Medulla oblongata (tissue), 1 donor: ENCODE measurements around the gene PARD3.
"Not testable (repeated sequence)": the region's sequence is repeated elsewhere in the genome, so short reads cannot be mapped to it uniquely, and the experiment has no call there.

Source experiments
- DNase-seq: peaks from one replicate; pipeline ENCODE4 v3.0.0-alpha.2; 2015; ENCODE audit errors: extremely low spot score

Gene PARD3

DNA sequence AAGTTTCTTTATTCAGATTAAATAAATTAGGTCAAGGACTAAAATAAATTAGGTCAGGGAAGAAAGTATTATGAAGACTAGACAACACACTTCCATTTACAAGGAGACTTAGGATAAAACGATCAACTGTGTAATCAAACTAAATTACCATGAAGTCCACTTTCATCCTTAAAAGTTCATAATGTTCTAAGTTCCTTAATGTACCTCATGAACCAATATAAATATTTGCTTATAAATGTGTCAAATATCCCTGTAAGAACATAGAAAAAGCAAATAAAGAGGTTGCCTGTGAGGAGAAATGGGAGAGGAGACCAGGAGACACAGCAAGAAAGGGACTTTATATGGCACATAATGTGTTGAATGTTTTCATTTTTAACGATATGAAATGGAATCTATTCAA, 345.6 kb downstream of the PARD3 start:
- DNase-seq, result no peak

DNA sequence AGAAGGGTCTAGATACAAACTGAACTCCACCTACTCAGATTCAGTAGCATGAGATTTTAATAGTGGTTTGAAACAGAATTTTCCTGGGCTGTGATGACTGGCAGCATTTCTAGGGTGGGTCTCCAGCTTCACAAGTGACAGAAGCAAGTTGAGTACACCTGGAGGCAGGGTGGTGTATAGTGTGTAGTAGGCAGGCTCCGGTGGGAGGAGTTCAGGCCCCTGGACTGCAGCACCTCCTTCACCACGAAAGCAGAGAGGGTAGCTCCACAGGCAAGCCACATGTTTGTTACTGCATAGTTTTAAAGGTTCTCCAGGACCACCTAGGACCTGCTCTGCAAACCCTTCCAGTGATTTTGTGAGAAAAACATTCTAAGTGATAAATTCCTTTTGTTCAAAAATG, 347.2 kb downstream of the PARD3 start:
- no peak for DNase-seq

DNA sequence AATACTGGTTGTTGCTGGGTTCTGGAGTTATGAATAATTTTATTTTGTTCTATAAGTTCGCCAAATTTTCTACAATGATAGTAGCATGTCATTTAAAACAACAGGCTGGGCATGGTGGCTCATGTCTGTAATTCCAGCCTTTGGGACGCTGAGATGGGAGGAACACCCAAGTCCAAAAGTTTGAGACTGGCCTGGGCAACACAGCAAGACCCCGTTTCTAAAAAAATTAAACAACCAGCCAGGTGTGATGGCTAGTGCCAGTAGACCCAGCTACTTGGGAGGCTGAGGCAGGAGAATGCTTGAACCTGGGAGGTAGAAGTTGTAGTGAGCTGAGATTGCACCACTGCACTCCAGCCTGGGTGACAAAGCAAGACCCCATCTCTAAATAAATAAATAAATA, 347.7 kb downstream of the PARD3 start:
- DNase-seq, result no peak

DNA sequence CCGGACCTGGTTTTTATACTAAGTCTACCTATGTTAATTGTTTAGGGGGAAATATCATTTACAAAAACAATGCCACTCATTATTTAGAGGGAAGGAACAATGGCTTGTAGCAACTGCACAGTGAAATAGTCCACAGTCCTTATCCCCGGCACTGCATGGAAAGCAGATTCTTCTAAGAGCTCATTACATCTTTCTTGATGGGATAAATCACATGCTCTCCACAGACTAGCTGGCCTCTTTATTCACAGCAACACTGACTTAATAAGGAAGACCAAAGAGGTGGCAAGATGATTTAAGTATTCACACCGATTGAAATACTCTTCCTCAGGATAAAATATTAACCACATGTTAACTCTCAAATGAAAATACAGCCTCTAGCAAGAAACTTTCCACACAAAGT, 349.4 kb downstream of the PARD3 start:
- DNase-seq, result no peak

DNA sequence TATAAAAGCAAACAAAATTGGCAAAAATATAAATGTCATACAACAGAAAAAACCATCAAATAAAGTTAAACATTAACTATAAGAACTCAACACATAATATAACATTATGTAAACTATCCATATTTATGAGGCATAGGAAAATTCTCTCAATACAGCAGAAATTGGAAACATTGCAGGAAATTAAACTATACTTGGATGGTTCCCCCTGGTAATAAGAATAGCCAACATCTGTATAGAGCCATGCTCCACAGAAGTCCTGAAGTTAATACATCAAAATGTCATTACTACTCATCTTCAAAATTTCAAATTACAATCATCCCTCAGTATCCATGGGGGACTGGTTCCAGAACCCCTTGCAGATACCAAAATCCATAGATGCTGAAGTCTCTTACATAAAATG, 350.5 kb downstream of the PARD3 start:
- DNase-seq, result no peak

DNA sequence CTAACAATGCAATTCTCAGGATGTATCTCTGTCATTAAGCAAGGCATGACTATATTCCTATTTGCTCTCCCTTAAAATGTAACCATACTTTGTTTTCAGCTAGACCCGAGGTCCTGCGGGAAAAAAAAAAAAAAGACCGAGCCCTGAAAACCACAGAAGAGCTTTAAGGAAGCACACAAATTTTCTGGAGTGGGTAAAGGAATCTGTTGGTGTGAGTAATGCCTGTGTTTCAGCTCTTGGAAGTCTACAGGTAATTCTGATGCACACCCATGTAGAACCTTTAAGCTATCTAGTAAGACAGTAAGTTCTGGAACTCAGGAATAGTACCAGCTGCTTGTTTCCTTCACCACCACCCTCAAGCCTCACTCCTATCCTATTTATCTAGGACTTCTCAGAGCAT, 351.1 kb downstream of the PARD3 start:
- DNase-seq, result no peak

DNA sequence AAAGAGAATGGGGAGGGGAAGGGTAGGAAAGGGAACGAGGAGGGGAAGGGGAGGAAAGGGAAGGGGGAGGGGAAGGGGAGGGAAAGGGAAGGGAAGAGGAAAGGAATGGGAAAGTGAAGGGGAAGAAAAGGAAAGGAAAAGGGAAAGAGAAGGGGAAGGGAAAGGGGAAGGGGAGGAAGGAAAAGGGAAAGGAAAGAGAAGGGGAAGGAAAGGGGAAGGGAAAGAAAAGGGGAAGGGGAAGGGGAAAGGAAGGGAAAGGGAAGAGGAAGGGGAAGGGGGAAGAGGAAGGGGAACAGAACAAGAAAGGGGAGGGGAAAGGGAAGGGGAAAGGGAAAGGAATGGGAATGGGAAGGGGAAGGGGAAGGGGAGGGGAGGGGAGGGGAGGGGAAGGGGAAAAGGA, 352.1 kb downstream of the PARD3 start:
- DNase-seq, result no peak

DNA sequence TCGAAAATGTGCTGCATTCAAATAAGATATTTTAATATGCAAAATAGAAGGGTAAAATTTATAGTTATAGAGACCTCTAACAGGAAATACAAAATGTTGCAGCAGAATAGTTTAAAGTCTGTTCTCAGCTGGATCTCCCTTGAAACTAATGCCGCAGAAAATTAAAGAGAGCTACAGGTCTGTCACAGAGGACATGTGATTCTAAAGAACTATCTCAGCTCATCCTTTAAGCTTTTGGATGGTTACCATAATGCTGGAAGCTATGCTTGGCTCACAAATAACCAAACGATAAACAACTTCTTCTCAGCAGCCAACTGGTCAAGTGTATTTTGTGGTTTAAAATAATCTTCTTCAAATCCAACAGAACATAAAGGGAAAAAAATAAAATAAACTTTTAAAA, 353.0 kb downstream of the PARD3 start:
- no peak for DNase-seq

DNA sequence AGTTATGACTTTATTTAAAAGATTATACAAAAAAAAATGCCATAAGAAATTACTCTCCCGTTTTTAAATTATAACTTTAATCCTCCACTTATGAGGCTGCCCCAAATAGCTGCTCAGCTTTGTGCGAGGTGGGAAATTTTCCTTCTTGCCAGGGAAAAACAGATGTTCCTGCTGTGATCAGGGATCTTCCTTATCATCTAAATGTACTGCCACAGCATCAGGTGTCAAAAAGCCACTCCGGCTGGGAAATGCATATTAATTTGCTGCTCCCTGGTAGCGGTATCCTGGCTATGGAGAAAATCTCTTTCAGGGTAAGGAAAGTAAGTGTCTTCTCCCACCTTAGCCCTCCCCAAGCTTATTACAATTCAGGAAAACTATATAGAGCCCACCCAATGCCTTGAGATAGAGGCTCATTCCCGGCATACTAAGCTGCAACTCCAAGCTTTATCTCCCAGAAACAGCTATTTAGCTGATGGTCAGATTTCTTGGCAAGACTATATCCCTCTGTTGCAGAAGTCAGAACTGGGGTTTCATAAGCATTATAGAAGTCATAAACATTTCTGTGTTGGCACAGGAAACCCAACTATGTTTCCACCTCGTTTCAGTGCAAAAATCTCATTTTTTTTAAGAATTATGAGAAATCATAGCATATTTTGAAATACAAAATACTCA, 360.4 kb downstream of the PARD3 start:
- DNase-seq, result no peak

DNA sequence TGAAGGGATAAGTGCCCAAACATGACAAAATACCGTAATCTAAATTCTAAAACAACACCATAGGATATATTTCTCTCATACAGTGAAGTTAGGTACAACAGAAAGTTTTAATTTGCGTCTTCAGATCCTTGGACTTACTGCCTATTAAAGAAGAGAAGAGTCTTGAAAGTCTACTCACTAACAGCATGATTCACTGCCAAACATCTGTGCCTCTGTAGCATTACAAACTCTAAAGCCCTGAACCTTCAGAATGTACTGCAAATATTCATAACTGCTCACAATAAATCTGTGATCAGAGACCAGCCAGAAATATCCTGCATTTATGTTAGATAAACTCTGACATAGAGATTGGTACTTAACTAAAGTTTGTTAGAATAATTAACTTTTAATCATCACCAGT, 365.3 kb downstream of the PARD3 start:
- DNase-seq, result no peak

DNA sequence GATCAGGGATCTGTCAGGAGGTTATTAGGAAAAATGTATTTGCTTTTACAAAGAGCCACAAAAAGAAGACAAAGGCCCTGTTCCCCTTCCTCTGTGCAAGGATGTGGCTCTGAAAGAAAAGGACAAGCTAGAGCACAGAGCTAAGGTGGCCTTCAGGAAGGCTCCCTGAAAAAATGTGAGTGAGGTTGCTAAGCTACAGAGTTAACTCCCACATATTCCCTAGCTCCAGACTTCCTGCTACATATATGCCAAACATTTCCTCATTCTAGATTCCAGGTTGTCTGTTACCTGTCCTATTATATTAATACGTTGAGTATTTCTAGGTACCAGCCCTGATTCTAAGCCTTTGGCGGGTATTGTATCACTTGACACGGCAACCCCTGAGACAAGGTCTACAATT, 369.0 kb downstream of the PARD3 start:
- DNase-seq, result no peak

DNA sequence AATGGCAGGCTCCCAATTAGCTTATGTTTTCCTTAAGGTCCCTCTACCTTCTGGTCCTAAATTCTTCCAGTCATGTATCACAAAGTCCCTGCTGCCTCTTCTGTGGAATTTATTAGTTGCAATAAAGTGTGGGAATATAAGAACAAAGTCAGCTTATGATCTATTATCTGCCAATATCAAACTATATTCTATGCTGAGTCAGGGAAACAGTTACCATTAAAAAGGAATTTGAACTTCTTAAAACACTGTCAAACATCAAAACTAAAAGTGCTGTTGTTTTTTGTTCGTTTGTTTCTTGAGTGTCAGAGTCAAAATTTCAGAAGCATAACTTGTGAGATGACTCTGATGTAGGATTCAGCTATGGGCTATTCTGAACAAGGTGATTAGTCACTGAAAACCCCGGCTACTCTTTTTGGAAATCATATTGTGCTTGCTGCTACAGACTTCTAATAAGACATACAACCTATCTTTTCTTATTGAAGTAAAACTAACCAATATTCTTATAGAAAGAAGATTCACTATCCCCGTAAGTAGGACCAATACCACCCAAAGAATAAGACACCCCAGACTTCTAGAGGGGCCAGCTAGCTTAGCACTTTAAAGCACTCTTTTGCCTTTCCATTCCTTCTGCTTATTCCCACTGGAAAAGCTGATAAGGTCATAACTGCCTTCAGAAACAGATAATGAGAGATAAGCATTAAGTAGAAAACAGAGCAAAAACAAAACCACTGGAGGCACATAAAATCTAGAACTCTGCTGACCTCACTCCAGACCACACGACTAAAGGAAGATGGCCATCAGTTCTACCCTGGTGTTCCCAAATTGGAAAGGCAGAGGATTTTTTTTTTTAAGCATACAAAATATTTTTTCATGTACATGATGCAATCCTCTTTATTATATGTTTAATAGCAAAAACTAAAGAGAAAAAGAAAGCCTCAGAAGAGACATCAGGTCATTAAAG, 370.6 kb downstream of the PARD3 start:
- no peak for DNase-seq

DNA sequence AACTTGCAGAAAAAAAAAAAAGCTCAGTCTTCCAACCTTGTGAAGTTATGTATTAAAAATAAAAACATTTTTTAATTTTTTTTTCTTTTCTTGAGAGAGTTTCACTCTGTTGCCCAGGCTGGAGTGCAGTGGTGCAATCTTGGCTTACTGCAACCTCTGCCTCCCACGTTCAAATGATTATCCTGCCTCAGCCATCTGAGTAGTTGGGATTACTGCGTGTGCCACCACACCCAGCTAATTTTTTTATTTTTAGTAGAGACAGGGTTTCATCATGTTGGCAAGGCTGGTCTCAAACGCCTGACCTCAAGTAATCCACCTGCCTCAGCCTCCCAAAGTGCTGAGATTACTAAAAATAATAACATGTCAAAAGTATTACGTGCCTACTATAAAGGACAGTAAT, 375.7 kb downstream of the PARD3 start:
- DNase-seq, result not testable (repeated sequence)

DNA sequence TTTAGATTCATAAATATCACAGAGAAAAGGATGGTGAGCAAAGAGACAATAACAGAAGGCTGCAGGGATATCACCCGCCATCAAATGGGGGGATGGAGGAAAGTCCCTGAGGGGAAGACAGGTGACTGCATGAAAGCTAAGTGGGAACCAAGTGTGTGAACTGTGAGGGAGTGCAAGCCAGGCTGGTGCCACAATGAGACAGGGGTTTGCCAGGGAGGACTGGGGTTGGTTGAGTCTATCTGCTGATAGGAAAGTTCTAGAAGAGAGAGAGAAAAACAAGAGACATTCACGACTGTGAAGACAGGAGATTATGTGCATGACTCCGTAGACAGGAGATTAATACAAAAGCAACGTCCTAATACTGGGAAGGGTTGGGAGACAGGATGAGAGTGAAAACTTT, 376.4 kb downstream of the PARD3 start:
- no peak for DNase-seq

DNA sequence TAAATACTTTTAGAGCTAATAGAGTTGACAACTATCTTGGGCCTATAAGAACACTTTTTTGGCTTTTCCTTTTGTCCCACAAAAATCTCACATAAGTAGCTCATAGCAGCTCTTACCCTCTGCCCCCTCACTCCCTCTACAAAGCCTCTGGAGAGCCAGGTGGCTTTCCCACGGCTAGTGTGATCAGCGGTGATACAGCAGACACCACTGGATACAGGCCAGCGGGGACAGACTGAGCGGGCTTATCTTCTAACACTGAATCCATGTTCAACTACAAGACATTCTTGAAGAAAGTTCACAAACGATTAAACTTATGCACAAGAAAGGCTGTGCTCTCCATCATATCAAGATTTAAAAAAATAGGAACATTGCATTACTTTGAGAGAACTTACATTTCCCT, 377.2 kb downstream of the PARD3 start:
- no peak for DNase-seq

DNA sequence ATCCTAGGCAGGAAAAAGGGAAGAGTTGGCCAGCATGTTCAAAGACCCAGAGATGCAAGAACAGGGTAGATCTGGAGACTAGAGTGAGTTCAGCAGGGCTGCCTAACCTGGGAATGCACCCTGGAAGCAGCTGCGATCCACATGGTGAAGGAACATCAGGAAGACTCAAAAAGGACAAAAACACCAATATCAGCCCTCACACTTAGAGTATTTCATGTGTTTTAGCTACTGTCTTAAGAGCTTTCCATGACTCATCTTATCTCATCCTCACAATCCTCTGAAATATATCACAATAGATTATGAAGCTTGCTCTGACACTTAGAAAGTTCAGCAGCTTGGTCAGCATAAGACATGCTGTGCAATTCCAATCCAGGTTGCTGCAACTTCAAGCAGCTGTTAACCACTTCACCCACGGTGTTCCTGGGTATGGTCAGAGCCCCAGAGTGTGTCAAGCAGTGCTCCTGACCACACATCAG, 380.9 kb downstream of the PARD3 start:
- no peak for DNase-seq

DNA sequence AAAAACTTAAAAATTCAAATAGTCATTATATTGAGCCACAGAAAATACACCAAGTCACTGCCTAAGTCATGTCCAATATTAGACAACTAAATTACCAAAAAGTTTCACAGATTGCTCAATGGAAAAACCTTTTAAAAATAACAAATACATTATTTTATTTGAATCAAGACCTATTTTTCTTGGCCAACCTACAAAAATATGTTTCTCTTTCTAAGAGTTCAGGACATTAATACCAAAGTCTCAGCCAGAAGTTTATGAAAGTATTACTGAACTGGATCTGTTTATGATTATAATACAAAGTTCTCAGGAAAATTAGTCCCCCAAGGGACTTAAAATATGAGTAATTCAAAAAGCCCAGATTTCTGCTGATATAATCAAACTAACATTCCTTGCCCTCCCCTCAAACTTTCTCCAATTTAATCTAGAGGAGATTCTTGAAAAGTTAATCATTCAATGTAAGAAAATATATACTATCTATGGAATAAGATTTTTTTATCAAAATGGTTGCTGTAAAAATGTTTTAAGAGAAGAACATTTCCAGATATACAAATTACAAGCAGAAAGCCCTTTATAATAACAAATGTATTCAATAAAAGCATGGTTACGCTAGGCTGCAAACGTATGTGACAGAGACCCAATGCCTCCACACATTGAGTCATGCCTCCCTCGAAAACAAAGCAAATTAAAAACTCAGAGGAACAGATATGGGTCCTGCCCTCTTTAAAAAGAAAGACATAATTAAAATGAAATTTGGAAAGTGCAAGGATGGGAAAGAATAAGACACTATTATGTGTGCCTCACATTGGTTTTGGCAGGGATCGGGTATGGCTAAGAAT, 381.6 kb downstream of the PARD3 start:
- DNase-seq, result no peak

DNA sequence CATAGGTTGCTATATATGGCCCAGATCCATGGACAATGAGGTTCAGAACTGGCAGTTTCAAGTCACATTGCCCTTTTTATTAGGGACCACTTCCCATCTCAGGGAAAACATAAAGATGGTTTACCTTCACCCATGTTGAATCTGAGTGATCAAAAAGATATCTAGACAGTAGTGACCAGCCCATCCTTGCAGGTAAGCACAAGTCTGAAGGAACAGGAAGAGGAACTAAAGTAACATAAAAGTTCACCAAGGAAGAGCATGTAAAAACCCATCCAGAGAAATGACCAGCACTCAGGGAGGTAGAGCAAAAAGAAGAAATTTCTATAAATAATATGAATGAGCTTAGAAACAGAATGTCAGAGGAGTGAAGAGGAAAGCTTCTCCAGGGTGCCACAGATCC, 382.5 kb downstream of the PARD3 start:
- DNase-seq, result no peak

DNA sequence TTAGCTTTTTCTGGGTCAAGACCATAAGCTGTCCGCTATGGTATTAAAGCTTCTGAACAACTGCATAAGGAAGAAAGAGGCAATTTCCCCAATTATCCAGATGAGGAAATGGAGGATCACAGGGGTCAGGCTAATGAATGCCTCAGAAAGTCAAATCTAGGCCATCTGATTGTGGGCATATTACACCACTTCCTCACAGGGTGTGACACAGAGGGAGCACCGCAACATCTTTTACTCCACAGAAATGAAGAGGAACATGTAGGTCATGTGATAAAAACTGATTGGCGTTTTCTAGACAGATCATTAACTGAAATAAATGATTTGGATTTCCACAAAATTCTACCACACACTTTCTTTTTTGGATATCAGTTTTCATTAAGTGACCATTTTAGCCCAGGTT, 384.4 kb downstream of the PARD3 start:
- DNase-seq, result no peak

DNA sequence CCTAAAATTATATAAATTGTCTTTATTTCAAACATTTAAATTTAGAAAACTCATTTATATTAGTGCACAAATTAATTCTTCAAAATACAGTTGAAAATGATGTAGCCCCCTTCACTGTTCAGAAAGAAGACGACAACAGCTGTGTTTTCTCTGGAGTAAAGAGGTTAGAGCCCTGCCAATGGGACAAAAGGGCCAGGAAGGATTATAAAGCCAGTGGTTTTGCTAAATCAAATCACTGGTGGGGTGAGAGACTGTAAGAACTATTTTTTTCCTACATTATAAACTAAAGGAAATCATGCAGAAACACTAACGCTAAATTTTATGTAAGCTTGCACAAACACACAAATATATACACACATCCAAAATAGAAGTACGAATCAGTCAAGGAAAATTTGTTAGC, 386.6 kb downstream of the PARD3 start:
- no peak for DNase-seq

DNA sequence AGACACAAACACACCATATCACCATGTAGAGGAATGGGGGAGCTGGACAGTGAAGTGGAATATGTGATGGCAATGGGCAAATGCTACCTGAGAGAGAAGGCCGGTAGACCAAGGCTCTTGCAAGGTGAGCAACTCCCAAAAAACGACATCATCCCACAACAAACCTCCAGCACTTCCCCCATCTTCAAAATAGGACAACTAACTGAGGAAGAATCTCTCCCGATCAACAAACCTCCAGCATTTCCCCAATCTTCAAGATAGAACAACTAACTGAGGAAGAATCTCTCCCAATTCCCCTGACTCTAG, 387.2 kb downstream of the PARD3 start:
- DNase-seq, result no peak

DNA sequence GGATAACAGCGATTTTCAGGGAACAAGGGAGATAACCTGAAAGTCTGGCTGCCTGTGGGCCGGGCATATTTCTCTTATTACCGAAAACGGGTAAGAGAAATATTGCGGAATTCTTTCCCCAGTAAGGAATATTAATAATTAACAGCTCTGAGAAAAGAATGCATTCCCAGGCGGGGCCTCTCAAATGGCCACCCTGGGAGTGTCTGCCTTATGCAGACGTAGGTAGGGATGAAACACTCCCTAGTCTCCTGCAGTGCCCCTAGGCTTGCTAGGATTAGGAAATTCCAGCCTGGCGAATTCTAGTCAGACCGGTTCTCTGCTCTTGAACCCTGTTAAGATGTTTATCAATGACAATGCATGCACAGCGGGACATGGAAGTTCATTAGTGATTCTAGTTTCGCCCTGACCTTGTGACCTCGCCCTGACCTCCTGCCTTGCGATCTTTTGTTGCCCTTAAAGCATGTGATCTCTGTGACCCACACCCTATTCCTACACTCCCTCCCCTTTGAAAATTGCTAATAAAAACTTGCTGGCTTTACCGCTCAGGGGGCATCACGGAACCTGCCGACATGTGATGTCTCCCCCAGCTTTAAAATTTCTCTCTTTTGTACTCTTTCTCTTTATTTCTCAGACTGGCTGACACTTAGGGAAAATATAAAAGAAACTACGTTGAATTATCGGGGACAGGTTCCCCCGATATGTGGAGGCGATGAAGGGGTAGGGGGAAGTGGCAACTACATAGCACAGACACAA, 387.8 kb downstream of the PARD3 start:
- not testable (repeated sequence) for DNase-seq
